Measurements from ENCODE around the gene PPIP5K1.

DNA sequence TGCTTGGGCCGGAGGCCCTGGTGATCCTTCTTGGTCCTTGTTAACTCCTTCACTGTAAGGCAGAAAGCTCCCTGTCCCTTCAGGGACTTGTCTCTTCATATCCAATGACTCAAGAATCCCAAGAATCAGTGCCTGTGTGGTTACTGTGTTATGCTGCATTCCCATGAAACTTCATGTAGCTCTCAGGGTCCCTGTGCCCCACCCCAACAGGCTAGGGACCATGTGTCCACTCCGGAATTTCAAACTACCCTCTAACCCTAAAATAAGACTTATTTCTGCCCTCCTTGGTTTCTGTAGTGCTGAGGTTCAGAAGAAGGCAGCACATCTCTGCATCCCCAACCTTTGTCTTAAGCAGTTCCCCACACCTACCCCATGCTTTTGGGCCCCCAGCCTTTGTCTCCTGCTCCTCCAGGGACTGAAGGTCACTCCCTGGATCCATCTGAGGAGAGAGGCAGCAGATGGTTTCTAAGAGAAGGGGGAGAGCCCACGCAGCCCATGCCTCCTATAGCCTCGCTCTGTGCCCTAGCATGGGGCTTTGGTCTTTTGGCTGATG lies 73.1 kb downstream of the PPIP5K1 start:
- TF ChIP-seq, protein P1, sequence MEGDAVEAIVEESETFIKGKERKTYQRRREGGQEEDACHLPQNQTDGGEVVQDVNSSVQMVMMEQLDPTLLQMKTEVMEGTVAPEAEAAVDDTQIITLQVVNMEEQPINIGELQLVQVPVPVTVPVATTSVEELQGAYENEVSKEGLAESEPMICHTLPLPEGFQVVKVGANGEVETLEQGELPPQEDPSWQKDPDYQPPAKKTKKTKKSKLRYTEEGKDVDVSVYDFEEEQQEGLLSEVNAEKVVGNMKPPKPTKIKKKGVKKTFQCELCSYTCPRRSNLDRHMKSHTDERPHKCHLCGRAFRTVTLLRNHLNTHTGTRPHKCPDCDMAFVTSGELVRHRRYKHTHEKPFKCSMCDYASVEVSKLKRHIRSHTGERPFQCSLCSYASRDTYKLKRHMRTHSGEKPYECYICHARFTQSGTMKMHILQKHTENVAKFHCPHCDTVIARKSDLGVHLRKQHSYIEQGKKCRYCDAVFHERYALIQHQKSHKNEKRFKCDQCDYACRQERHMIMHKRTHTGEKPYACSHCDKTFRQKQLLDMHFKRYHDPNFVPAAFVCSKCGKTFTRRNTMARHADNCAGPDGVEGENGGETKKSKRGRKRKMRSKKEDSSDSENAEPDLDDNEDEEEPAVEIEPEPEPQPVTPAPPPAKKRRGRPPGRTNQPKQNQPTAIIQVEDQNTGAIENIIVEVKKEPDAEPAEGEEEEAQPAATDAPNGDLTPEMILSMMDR (IDR thresholded peaks at IDR 0.05): no peak
- no peak for TF ChIP-seq EP300 (IDR thresholded peaks at IDR 0.05; ENCODE audit: low read depth)

Data from transverse colon (tissue), 3 donors.